Stimulated activated CD4-positive, alpha-beta T cell treated with anti-CD3 and anti-CD28 coated beads, Interleukin-15, amount 100 ng/mL, for 1 hour (primary cell): ENCODE data around the gene ELF1.
A peak's percentile ranks its signal among the peaks of the same experiment; 100 is the strongest.

Experiments used
- DNase-seq, 2 donors: peaks; one replicate each; pipeline ENCODE4 v3.0.0-alpha.2; 2020; ENCODE audit warnings: low read depth in 1 of 2, low spot score in 1 of 2

The ELF1 gene

DNA sequence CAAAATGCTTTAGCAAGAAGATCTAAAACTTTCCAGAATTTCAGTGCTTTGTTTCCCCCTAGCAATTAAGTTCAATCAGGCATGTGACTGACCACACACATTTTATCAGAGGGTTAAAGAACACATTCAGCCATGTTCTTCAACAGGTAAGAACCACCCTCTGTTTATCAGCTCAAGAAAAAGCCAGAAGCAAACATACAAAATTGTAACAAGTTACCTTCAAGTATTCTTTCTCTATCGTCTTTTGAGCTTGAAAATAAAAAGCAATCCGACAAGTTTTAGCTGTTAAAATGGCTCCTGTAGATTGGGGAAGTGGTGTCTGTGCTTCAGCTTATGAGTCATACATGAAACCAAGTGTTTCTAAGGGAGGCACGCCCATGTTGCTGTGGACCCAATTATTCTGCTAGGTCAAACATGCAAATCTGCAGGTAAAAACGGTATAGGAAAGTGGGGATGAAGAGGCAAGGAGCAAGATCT, at the start of gene ELF1:
Gene ELF1 (minus strand): TSS at position 306 of the 477 bp plus-strand sequence. CDS start 37,262 bp downstream, outside the sequence.
- peak in 1 of 2 donors; percentile 18 for DNase-seq

DNA sequence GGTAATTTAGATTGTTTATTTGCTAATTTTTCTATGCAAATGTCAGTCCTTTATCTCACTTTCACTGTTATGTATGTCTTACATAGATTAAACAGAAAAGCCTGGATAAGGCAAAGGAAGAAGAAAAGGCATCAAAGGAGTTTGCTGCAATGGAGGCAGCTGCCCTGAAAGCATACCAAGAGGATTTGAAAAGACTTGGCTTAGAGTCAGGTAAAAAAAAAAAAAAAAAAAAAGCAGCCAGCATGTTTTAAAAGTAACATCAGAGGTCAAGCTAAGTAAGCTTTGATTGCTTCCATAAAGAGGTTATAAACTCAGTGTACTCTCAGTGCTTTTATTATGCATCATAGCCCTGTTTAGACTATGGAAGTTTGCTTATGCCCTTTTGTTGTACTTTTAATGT, 46.0 kb upstream of the ELF1 start:
- DNase-seq, result no peak

DNA sequence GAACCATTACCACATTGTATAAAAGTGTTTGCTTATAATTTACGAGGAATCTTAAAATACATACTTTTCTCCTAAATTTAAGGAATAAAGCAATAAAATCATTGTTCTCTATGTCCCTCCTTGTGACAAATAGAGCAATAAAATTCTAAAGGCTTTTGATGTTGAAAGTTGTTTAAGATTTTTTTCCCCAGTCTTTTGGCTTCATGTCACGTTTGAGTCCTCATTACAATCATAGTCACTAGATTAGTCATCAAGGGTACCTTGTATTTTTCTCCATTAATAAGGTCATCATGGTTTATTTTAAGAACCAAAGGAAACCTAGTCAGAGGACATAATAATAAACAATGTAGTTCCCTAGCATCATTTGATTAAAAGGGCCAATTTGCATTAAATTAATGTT, 45.4 kb upstream of the ELF1 start:
- no peak for DNase-seq

DNA sequence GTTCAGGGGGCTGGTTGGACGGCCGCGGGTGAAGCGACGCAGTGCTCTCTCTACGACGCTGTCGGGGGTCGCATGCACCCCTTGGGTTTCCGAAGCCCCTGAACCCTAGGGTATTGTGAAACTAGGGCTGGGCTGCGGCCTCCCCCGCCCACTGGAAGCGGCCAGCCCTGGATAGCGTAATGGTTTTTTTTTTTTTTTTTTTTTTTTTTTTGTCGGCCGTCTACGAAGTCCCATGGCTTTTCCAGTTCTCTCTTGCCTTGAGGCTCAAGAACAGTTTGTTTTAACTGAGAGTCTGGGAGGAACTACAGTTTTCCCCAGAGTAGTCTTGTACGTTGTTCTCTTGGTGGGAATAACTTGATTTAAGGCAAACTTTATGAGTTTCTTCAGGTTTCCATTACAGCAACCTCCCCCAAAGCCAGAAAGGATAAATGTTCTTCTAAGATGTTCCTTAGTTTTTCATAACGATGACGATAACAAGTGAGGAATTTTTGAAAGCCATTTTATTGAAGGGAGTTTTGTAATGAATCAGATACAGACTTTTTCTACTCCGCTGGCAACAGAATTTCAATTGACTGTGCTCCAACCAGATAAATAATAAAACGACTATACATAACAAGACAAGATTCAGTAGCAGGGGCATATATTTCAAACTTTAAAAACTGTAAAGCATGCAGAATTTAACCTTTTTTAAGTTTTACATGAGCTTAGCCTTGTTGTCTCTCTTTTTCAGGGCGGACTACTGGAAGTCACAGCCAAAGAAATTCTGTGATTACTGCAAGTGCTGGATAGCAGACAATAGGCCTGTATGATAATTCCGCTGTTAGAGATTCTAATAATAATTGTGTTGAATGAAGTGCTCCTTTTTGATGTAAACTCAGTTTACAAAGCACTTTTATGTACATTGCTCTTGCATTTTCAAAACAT, 43.1 kb upstream of the ELF1 start:
- no peak for DNase-seq

DNA sequence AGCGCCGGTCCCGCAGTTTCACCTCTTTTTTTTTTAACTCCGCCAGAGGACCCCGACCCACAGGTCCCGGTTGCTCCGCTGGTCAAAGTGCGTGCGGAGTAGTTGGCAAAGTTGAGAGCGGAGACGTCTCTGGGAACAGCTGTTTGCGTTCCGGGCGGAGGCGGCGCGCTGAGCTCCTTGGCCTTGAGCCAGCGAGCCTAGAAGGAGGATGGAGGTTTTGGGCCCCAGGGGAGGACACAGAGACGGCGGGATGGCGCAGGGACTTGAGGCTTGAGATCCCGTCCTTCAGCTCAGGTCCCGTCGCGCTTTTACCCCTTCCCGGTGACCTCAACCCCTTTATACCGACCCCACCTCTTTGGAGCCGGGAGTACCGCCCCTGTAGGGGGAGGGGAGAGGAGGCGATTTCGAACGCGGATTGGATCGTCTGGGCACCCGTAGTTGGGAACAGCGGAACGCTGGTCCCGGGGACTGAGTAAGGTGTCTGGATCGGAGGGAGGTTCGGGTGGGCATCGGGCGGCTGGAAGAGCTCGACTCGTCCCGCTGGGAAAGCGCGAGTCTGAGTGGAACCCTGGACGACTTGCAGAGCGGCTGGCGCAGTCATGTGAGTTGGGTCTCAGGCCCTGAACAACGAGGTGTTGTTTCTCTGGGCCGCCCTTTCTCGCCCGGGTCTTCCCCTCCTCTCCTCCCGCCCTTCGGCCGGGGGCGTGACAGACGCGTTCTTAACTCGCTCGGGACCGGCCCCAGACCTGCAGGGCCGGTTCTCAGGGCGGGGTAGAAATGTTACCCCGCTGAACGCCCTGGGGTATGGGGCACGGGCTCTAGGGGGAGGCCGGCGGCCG, 42.2 kb upstream of the ELF1 start, which contains the start of gene WBP4:
Gene WBP4 (plus strand): TSS at position 435 of the 839 bp plus-strand sequence. CDS start 165 bp downstream, at position 600.
- peak; percentile 77 for DNase-seq

DNA sequence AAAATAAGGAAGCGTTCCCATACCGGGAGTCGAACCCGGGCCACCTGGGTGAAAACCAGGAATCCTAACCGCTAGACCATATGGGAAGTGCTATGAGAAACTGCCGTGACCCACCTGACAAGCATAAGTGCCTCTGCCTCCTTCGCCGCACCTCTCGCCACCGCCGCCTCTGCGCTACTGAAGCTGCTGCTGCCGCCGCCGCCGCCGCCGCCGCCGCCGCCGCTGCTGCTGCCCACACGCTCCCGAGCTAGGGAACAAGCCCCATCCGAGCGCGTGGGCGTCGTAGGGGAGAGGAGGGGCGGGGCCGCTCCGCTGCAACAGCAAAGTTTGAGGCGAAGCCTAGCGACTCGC, 41.6 kb upstream of the ELF1 start:
- DNase-seq, result peak; percentile 75 to 82

DNA sequence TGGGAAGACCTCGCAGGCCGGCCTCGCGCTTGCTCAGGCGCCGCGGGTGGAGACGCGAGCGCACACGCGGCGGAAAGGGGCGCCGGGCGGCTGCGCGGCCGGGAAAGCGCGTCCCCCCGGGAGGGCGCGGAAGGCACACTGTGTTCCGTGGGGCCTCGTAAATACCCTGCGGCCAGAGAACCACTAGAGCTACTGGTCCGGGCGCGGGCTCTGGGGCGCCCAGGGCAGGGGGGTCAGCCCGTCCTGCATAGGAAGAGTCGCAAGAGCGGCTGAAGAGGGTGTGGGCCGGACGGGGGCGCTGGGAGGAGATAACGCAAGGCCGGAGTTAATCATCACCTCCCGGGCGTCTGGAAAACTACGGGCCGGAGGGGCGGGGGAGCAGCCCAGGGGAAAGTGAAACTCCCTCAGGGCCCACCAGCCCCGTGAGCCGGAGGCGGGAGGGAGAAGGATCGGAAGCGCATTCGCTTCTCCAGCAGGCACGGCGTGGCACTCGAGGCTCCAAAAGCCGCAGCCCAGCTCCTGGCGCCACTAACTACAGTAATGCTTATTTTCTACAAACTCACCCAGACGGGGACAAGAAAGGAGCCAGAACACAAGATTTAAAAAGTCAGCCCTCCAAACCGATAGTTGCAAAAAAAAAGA, 41.1 kb upstream of the ELF1 start:
- DNase-seq, result peak; percentile 34 to 64

DNA sequence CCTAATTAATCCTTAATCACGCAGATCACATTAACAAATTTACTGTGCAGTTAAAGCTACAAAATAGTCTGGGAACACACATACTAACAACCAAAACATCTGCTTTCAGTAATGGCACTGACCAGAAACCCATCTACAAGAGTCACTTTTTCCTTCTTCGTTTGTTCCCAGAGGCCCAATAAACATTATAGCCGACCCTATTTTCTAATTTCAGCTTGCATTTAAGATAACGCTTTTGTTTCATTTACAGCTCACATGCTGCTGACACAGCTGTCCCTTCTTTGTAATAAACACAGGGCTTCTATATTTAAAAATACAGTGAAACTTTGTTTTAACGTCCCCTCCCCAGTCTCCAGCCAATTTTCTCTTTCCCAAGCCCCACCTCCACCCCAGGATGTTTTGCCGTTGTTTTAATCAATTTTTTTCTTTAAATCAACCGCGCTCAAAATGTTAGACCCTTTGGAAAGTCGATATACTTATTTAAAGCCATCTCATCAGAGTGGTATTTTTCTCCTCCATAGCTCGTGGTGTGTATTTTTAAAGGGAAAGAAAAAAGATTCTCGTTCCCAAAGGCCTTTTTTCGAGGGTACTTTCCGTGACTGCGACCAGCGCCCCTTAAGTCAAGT, 40.5 kb upstream of the ELF1 start:
- DNase-seq, result no peak

DNA sequence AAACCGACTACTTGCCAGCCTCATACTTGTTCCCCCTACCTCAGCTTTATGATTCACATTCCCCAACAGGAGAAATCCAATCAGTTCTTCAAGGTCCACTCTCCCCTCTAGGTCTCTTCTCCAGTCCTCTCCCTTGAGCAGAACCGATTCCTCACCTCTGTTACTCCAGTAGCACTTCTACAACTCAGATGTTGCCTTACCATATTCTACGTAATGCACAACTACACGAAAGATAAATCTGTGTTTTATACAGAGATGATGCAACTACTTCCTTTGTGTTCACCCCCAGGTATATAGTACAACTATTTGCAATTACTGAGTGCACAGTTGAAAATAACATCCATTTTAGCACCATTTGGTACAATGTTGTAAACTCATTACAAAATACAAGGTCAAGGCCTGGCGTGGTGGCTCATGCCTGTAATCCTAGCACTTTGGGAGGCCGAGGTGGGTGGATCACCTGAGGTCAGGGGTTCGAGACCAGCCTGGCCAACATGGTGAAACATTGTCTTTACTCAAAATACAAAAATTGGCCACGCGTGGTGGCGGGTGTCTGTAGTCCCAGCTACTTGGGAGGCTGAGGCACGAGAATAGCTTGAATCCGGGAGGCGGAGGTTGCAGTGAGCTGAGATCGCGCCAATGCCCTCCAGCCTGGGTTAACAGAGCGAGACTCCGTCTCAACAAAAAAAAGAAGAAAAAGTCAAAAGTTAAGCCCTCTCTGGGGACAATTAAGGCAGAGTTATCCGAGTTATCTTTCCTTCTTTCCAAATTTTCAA, 39.4 kb upstream of the ELF1 start:
- DNase-seq, result no peak

DNA sequence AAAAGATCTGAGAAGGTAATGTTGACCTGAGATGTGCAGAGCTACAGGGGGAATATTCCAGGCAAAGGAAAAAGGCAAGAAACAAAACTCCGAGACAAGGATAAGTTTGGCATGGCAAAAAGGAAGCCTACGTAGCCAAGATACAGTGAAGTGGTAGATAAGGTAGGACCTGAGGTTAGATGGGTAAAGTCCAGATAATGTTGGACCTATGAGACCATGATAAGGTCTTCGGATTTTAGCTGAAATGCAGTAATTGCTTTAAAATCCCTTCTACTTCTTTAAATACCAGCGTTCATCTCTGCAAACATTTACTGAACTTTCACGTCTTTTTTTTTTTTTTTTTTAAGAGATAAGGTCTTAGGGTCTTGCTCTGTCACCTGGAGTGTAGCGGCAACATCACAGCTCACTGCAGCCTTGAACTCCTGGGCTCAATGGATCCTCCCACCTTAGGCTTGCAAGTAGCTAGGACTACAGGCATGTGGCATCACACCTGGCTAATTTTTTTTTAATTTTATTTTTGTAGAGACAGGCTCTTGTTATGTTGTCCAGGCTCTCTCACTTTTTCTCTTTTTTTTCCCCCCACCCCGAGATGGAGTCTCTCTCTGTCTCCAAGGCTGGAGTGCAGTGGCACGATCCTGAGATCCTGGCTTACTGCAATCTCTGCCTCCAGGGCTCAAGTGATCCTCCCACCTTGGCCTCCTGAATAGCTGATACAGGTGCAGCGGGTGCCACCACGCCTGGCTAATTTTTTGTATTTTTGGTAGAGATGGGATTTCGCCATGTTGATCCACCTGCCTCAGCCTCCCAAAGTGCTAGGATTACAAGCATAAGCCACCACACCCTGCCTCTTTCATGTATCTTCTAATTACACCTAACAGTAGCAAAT, 38.0 kb upstream of the ELF1 start:
- no peak for DNase-seq

DNA sequence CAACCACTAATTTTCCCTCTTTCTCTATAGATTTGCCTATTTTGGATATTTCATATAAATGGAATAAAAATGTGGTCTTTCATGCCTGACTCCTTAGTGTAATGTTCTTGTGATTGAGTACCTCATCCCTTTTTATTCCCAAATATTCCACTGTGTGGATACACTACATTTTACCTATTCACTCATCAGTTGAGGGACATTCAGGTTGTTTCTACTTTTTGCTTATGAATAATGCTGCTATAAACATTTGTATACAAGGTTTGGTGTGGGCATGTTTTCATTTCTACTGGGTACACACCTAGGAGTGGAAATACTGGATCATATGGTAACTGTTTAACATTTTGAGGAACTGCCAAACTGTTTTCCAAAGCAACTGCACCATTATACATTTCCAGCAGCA, 37.1 kb upstream of the ELF1 start:
- no peak for DNase-seq

DNA sequence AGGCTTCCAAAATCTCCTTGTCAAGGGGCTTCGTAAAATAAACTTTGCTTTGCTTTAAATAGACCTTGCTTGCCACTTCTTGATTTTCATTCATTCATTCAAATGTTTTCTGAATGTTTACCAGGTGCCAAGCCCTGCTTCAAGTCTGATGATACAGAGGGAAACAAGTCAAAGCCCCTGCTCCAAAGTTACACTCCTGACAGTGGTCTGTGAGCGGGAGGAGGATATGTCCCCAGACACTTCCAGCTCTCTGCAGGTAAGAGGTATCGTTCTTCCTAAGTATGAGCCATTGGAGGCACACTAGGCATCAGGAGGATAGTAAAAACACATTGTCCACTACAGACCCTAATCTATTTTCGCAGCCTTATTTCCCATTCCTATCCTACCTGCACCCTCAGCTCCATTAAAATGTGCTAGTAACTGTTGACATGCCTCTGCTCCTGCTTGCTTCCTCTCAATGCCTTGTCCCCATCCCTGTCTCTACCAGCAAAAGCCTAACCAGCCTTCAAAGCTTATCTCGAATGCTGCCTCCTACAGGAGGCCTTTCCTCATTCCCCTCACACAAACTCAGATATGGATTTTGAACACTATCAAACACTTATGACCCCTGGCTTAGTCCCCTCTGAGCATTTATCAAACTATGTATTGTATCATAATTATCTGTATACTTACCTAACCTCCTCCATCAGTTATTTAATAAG, 36.0 kb upstream of the ELF1 start:
- DNase-seq, result no peak

DNA sequence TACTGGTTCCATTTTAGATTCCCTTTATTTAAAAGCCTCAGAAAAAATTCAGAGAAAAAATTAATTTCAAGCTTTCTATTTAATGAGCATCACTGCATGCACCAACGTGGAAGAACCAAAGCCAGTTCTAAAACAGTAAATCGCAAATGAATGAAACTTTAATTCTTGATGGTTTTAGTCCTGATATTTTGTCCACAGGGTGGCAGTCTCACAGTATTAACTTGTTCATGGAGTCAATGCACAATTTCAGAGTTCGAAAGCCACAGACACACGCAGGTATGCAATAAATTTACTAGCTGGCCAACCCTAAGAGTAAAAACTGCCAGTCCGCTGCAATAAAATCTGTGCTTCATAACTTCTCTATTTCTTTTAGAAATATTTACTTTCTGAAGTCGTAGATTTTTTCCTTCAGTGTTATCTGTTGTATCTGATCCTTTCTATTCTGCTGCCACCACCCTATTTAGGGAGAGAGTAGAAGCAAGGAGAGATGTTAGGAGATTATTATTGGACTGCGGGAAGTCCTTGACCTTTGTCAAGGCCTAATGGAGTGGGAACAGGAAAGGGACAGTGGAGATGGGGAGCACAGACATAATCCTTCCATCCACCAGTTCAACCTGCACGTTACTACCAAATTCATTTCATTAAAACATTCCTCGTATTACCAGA, 35.2 kb upstream of the ELF1 start:
- DNase-seq, result no peak

DNA sequence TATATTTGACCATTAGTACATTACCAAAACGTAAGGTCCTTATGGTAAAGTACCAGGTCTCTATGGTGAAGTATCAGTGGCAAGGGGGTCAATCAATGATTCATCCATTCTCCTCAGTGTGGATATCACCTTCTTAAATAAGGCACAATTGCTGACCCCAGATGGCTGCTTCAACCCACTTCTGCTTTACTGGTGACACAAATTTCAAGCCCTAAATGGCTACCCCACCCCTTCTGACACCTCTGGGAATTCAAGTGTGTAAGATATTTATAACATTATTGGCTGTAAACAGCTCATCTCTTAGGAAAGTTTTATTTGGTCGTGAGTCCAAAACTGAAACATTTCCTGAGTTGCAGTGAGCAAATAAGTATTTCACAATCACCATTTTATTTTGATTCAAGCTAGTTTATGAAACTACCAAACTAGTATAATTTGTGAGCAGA, 34.3 kb upstream of the ELF1 start:
- DNase-seq, result no peak

DNA sequence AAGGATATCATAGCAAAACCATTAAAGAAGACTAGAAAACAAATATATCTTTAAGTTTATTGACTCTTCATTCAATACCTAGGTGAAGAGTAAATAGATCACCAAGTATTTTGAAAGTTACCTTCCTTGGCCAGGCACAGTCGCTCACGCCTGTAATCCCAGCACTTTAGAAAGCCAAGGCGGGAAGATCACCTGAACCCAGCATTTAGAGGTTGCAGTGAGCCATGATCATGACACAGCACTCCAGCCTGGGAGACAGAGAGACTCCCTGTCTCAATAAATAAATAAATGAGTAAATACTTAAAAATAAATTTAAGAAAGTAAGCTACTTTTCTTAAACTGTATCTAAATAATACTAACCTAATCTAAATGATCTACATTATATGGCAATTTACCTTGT, 33.3 kb upstream of the ELF1 start:
- no peak for DNase-seq

DNA sequence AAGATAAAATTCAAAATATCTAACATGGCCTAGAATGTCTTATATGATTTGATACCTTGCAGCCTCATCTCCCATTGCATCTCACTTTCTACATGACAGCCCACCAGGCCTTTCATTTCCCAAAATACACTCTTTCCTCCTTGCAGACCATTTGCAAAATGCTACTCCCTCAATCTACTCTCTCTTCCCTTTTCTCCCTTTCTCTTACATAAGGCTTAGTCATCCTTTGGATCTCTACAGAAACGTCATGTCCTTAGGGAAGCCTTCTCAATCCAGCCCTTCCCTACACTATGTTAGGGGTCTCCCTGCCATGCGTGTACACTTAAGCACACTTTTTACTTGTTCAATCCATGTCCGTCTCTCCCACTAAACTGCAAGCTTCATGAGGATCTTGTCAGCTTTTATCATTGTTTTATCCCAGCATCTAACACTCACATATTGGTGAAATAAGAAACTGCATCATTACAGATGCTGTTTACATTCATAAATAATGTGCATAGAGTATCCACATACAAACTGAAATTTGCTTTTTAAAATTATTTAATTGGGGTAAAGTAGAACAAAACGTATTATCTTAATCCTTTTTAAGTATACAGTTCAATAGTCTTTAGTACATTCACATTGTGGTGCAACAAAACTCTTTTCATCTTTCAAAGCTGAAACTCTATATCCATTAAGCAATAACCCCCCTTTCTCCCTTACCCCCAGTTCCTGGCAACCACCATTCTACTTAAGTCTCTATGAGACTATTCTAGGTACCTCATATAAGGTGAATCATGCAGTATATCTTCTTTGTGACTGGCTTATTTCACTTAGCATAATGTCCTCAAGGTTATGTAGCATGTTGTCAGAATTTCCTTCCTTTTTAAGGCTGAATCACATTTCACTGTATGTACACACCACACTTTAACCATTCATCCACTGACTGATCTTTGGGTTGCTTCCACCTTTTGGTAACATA, 30.6 kb upstream of the ELF1 start:
- DNase-seq, result no peak

DNA sequence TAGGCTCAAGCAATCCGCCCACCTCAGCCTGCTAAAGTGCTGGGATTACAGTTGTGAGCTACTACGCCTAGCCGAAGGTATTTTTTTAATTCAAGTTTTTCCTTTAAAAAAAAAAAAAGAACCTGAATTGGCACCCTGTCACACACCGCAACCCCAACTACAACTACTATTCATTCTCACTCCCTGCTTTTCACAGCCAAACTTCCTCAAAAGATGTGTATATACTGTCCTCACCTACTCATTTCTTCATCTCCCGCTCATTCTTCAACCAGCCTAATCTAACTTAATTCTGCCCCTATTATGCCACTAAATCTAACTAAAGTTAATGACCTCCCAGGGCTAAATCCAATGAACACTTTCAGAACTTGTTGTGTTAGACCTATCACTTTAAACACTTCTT, 29.5 kb upstream of the ELF1 start:
- no peak for DNase-seq
